SK-N-SH (cell line): ENCODE data around the gene ZAR1.

Experiments
- RFX5 ChIP-seq: IDR thresholded peaks from 2 replicates; pipeline ENCODE4 v1.6.1; 2012; ENCODE audit warnings: mild to moderate bottlenecking, improper control_type of control experiment, low read length
- TF ChIP-seq, protein P1 (sequence below): fragments of 200-600 bp; sonication (generic); IDR thresholded peaks from 2 replicates; pipeline ENCODE4 v1.6.1; 2017; ENCODE audit warnings: antibody characterized with exemption, mild to moderate bottlenecking, moderate library complexity
- TF ChIP-seq, protein P2 (sequence below): IDR thresholded peaks from 2 replicates; pipeline ENCODE4; 2012
- TF ChIP-seq, protein P3 (sequence below): IDR thresholded peaks from 2 replicates; pipeline ENCODE4 v1.4.0; 2012; ENCODE audit warnings: low read depth

DNA sequence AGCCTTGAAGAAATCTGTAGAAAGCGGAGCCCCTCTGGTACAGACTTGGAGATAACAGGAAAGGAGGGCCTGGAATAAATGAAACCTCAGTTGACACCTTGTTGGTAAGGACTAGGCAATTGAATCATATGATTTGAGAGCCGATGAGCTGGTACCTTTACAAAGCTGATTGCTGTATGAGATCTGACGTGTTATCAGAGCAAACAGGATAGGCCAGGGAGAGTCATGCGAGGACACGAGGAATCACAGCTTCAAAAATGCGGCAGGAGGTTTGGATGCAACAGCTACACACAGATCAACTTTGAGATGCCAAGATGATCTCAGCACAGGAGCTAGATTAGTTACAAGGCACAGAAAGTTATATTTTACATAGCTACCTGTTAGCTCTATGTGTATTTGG lies 14.3 kb upstream of the ZAR1 start:
- TF ChIP-seq, protein P1, sequence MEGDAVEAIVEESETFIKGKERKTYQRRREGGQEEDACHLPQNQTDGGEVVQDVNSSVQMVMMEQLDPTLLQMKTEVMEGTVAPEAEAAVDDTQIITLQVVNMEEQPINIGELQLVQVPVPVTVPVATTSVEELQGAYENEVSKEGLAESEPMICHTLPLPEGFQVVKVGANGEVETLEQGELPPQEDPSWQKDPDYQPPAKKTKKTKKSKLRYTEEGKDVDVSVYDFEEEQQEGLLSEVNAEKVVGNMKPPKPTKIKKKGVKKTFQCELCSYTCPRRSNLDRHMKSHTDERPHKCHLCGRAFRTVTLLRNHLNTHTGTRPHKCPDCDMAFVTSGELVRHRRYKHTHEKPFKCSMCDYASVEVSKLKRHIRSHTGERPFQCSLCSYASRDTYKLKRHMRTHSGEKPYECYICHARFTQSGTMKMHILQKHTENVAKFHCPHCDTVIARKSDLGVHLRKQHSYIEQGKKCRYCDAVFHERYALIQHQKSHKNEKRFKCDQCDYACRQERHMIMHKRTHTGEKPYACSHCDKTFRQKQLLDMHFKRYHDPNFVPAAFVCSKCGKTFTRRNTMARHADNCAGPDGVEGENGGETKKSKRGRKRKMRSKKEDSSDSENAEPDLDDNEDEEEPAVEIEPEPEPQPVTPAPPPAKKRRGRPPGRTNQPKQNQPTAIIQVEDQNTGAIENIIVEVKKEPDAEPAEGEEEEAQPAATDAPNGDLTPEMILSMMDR = no peak
- TF ChIP-seq, protein P2, sequence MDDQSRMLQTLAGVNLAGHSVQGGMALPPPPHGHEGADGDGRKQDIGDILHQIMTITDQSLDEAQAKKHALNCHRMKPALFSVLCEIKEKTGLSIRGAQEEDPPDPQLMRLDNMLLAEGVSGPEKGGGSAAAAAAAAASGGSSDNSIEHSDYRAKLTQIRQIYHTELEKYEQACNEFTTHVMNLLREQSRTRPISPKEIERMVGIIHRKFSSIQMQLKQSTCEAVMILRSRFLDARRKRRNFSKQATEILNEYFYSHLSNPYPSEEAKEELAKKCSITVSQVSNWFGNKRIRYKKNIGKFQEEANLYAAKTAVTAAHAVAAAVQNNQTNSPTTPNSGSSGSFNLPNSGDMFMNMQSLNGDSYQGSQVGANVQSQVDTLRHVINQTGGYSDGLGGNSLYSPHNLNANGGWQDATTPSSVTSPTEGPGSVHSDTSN = no peak
- TF ChIP-seq RFX5 = no peak
- TF ChIP-seq, protein P3, sequence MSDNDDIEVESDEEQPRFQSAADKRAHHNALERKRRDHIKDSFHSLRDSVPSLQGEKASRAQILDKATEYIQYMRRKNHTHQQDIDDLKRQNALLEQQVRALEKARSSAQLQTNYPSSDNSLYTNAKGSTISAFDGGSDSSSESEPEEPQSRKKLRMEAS = no peak
